Keratinocyte (primary cell): ENCODE data around the gene ELMO3. TPM values are rescaled to one million over a fixed set of nuclear protein-coding genes. Genes with fewer than 3 reads are reported as not detected.

ENCODE experiments used
- DNase-seq: peaks from one replicate; pipeline ENCODE4 v3.0.0-alpha.2; 2011; ENCODE audit warnings: low read depth, missing footprints, low spot score
- FAIRE-seq: peaks from 2 replicates; lab custom pipeline; 2011; peaks lifted over from hg19 to GRCh38; lab: Jason Lieb, UNC
- H2AFZ ChIP-seq: 2 replicates; pipeline ENCODE4 v1.6.0; 2012; ENCODE audit warnings: low read length, control low read depth, inconsistent platforms; ENCODE audit not compliant: control insufficient read depth
- H3K27ac ChIP-seq: 2 replicates; pipeline ENCODE4 v1.5.1; 2011; ENCODE audit warnings: low read length; ENCODE audit not compliant: control insufficient read depth, insufficient read depth
- H3K27me3 ChIP-seq: 3 replicates; pipeline ENCODE4 v1.6.0; 2011; ENCODE audit warnings: low read length; ENCODE audit not compliant: control insufficient read depth, insufficient read depth; ENCODE audit errors: extremely low read depth
- H3K36me3 ChIP-seq, 2 experiments: 2 replicates in 1 of 2; 3 replicates in 1 of 2; pipeline ENCODE4 v1.5.1; 2011; ENCODE audit warnings: low read length in 2 of 2, mild to moderate bottlenecking in 1 of 2; ENCODE audit not compliant: control insufficient read depth in 2 of 2, insufficient read depth in 2 of 2; ENCODE audit errors: extremely low read depth in 1 of 2
- H3K4me1 ChIP-seq: 3 replicates; pipeline ENCODE4 v1.5.1; 2011; ENCODE audit warnings: low read length; ENCODE audit not compliant: control insufficient read depth, insufficient read depth; ENCODE audit errors: extremely low read depth
- H3K4me2 ChIP-seq: 3 replicates; pipeline ENCODE4 v1.6.0; 2011; ENCODE audit warnings: low read depth, low read length; ENCODE audit not compliant: control insufficient read depth, insufficient read depth; ENCODE audit errors: extremely low read depth
- H3K4me3 ChIP-seq, 3 experiments: fragments of 200-600 bp in 1 of 3; sonication (generic) in 1 of 3; 2 replicates in 2 of 3; 3 replicates in 1 of 3; pipeline ENCODE4 v1.5.1; 2011 to 2016; ENCODE audit warnings: low read length in 3 of 3, mild to moderate bottlenecking in 3 of 3, control low read depth in 2 of 3, inconsistent platforms in 1 of 3, low read depth in 1 of 3, mixed read lengths in 1 of 3, mixed run types in 1 of 3, moderate library complexity in 1 of 3; ENCODE audit not compliant: control insufficient read depth in 2 of 3, insufficient read depth in 2 of 3; ENCODE audit errors: extremely low read depth in 1 of 3
- H3K79me2 ChIP-seq: 2 replicates; pipeline ENCODE4 v1.6.0; 2012; ENCODE audit warnings: low read length; ENCODE audit not compliant: control insufficient read depth, insufficient read depth
- H3K9ac ChIP-seq: 3 replicates; pipeline ENCODE4 v1.6.0; 2011; ENCODE audit warnings: low read length; ENCODE audit not compliant: control insufficient read depth, insufficient read depth; ENCODE audit errors: extremely low read depth
- H3K9me1 ChIP-seq: 3 replicates; pipeline ENCODE4 v1.6.0; 2011; ENCODE audit warnings: low read length; ENCODE audit not compliant: control insufficient read depth, insufficient read depth; ENCODE audit errors: extremely low read depth
- H3K9me3 ChIP-seq: 2 replicates; pipeline ENCODE4 v1.5.1; 2012; ENCODE audit warnings: low read depth, low read length; ENCODE audit not compliant: control insufficient read depth
- H4K20me1 ChIP-seq: 3 replicates; pipeline ENCODE4 v1.6.0; 2011; ENCODE audit warnings: low read length; ENCODE audit not compliant: control insufficient read depth, insufficient read depth; ENCODE audit errors: extremely low read depth
- EZH2 ChIP-seq: IDR thresholded peaks from one replicate; pipeline ENCODE4 v1.6.1; 2012; ENCODE audit warnings: inconsistent platforms, mild to moderate bottlenecking, low read length, moderate library complexity
- dilution Hi-C: fragments of 300-500 bp; cut with MboI; formaldehyde crosslinking; loops from one replicate; pipeline ENCODE4 v1.7.0; 2020; ENCODE audit warnings: low sequenced_read_pairs; ENCODE audit not compliant: extremely low pct_ligation_motif_present
- polyA plus RNA-seq, 5 experiments: library from polyadenylated mRNA; depleted of rRNA in 3 of 5; stranded (reverse) in 3 of 5; stranded (forward) in 1 of 5; unstranded in 1 of 5; fragments of >200 nt; gene quantifications; 1 replicate in 1 of 5; 2 replicates in 3 of 5; 3 replicates in 1 of 5; pipeline versions ENCODE4 v1.2.1 to v1.2.3, GENCODE V29; 2011 to 2012; ENCODE audit warnings: missing spikeins in 2 of 5, low read depth in 1 of 5, low replicate concordance in 1 of 5
- TF ChIP-seq, protein P1 (sequence below), 3 experiments: IDR thresholded peaks in 1 of 3; conservative IDR thresholded peaks in 1 of 3; optimal IDR thresholded peaks in 1 of 3; 2 replicates in 2 of 3; 3 replicates in 1 of 3; pipeline versions ENCODE3 to v1.5.1; 2011; ENCODE audit warnings: low read length in 3 of 3, mild to moderate bottlenecking in 3 of 3, moderate library complexity in 2 of 3, control low read depth in 1 of 3, inconsistent platforms in 1 of 3; ENCODE audit not compliant: insufficient read depth in 2 of 3; ENCODE audit errors: extremely low read depth in 1 of 3

ELMO3 gene
- polyA plus RNA-seq, 1 donor (not counting 4 experiments of a cell fraction or from before 2014, with no cell fraction given): 21.0 TPM

DNA sequence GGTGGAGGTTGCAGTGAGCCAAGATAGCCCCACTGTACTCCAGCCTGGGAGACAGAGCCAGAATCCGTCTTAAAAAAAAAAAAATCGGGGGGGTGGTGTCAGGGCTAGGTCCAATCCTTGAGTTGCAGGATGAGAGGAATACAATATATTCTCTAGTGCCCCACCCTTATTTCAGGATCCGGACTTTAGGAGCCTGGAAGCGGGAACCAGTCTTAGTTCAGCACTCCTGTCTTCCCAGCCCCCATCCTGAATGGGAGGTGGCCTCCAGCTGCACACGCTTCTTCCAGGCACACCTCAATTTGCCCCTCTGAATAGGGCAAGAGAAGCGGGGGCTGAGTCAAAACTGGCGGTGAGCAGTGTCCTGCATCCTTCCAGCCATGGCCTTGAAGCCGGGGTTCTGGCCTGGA, 46.7 kb downstream of the ELMO3 start:
- Histone ChIP-seq H3K9ac (peak overlapping the region; percentile 79), H3K9me3 (no peaks in the 10 kb centered on the region), H3K4me2 (peak overlapping the region; percentile 85), H3K79me2 (peaks cover 16% of the 10 kb centered on the region), H3K4me3 (peak overlapping the region; percentile 79 to 86 (median 85)), H3K27ac (peak overlapping the region; percentile 73), H3K27me3 (peaks cover 18% of the 10 kb centered on the region), H2AFZ (no peak overlapping the region), H3K9me1 (peaks cover 2% of the 10 kb centered on the region), H3K4me1 (peaks cover 66% of the 10 kb centered on the region), H4K20me1 (no peaks in the 10 kb centered on the region), H3K36me3 (peaks cover 0 to 5% of the 10 kb centered on the region in 2 experiments)
- FAIRE-seq (no peak), DNase-seq (no peak)
- TF ChIP-seq, protein P1, sequence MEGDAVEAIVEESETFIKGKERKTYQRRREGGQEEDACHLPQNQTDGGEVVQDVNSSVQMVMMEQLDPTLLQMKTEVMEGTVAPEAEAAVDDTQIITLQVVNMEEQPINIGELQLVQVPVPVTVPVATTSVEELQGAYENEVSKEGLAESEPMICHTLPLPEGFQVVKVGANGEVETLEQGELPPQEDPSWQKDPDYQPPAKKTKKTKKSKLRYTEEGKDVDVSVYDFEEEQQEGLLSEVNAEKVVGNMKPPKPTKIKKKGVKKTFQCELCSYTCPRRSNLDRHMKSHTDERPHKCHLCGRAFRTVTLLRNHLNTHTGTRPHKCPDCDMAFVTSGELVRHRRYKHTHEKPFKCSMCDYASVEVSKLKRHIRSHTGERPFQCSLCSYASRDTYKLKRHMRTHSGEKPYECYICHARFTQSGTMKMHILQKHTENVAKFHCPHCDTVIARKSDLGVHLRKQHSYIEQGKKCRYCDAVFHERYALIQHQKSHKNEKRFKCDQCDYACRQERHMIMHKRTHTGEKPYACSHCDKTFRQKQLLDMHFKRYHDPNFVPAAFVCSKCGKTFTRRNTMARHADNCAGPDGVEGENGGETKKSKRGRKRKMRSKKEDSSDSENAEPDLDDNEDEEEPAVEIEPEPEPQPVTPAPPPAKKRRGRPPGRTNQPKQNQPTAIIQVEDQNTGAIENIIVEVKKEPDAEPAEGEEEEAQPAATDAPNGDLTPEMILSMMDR (optimal IDR thresholded peaks at IDR 0.05 in 1 of 3, IDR thresholded peaks at IDR 0.05 in 1 of 3, conservative IDR thresholded peaks at IDR 0.05 in 1 of 3; ENCODE audit: extremely low read depth in 1 of 3, insufficient read depth in 2 of 3, low read length in 3 of 3): no peak
- no peak for TF ChIP-seq EZH2
- dilution Hi-C loops: no loop called here

DNA sequence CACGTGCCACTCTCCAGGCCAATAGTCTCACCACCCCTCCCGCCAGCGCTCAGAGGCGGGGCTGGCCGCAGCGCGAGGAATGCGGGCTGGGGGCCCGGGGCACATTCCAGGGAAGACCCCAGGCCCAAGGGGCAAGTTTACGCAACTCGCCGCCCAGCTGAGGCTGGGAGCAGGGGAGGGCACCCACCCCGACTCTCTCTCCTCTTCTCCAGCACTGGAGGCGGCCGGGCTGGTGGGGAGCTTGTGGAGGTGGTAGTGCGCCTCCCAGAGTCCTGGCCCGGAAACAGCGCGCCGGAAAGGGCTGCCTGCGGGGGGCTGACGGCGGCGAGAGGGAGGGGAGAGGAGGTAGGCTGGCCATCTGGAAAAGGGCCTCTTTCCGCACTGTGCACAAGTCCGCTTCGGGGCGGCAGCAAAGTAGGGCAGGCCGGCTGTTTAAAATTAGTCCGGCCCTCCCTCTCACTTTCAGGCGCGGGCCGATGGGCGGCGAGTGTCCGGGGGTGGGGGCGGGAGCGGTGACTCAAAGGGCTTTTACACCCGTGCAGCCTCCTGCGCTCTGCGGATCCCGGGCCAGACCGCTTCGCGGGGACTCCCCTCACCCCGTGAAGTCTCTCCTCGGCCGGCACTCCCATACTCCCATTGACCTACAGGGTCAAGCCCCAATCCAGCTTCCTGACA, 47.3 kb downstream of the ELMO3 start:
- Histone ChIP-seq H4K20me1 (no peaks in the 10 kb centered on the region), H3K4me1 (peaks cover 61% of the 10 kb centered on the region), H3K4me2 (peak overlapping the region; percentile 85), H3K9ac (peak overlapping the region; percentile 79), H3K36me3 (peaks cover 0 to 5% of the 10 kb centered on the region in 2 experiments), H3K27me3 (peaks cover 18% of the 10 kb centered on the region), H3K4me3 (peak overlapping the region; percentile 79 to 86 (median 85)), H3K79me2 (peaks cover 16% of the 10 kb centered on the region), H3K27ac (peak overlapping the region; percentile 73), H3K9me3 (no peaks in the 10 kb centered on the region), H3K9me1 (peaks cover 2% of the 10 kb centered on the region), H2AFZ (peak overlapping the region; percentile 30)
- FAIRE-seq (no peak), DNase-seq (no peak)
- TF ChIP-seq, protein P1 (optimal IDR thresholded peaks at IDR 0.05 in 1 of 3, IDR thresholded peaks at IDR 0.05 in 1 of 3, conservative IDR thresholded peaks at IDR 0.05 in 1 of 3; ENCODE audit: extremely low read depth in 1 of 3, insufficient read depth in 2 of 3, low read length in 3 of 3): peak; percentile 20 to 71 (median 46)
- TF ChIP-seq EZH2: no peak
- dilution Hi-C loops: no loop called here
